GM23248 (cell line): ENCODE data around the gene CEP131.

Experiments used
- EZH2 ChIP-seq: fragments of 200-600 bp; sonication (generic); IDR thresholded peaks from 2 replicates; pipeline ENCODE4 v1.6.1; 2018; ENCODE audit warnings: antibody characterized with exemption, mild to moderate bottlenecking; ENCODE audit not compliant: insufficient read depth, poor library complexity, severe bottlenecking
- EZH2phosphoT487 ChIP-seq: fragments of 200-600 bp; sonication (generic); IDR thresholded peaks from 2 replicates; pipeline ENCODE4 v1.6.1; 2018; ENCODE audit warnings: antibody characterized with exemption, moderate library complexity, mild to moderate bottlenecking, low read depth; ENCODE audit not compliant: insufficient read depth

DNA sequence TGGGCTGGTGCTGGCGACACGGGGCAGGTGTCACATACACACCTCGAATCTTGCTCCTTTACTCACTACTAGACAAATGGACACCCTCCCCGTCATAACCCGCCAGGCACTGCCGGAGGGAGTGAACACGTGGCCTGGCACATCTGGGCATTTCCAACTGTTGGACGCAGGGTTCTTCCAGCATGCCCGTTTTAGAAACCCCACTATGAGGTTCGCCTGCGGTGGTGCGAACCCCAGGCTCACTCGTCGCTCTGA is 6.8 kb upstream of the CEP131 start:
- no peak for TF ChIP-seq EZH2
- TF ChIP-seq EZH2phosphoT487: no peak
